SK-N-MC (cell line): ENCODE data around the gene CACNA1B.

Experiments used
- DNase-seq: peaks from one replicate; pipeline ENCODE4 v3.0.0-alpha.2; 2011; ENCODE audit warnings: low read depth, low spot score
- H3K27ac ChIP-seq: fragments of 200-600 bp; sonication (generic); 2 replicates; pipeline ENCODE4 v1.5.1; 2016; ENCODE audit warnings: mixed run types
- H3K36me3 ChIP-seq: fragments of 200-600 bp; sonication (generic); 2 replicates; pipeline ENCODE4 v1.6.1; 2017; ENCODE audit warnings: antibody characterized with exemption, low read length, mixed read lengths; ENCODE audit not compliant: insufficient read depth
- H3K4me3 ChIP-seq: fragments of 200-600 bp; sonication (generic); 2 replicates; pipeline ENCODE4 v1.5.1; 2016
- H3K9ac ChIP-seq: fragments of 200-600 bp; sonication (generic); 2 replicates; pipeline ENCODE4 v1.8.0; 2017; ENCODE audit warnings: mixed run types, mixed read lengths; ENCODE audit not compliant: insufficient read length
- H3K9me3 ChIP-seq: fragments of 200-600 bp; sonication (generic); 2 replicates; pipeline ENCODE4 v1.6.1; 2017; ENCODE audit warnings: low read depth, mild to moderate bottlenecking, antibody characterized with exemption, low read length, moderate library complexity, mixed read lengths
- EZH2 ChIP-seq: fragments of 200-600 bp; sonication (generic); IDR thresholded peaks from one replicate; pipeline ENCODE4 v1.6.1; 2017; ENCODE audit warnings: antibody characterized with exemption
- FOXP2 ChIP-seq: optimal IDR thresholded peaks from 2 replicates; pipeline ENCODE3; 2011; ENCODE audit warnings: mild to moderate bottlenecking, moderate library complexity; ENCODE audit not compliant: insufficient read depth; ENCODE audit errors: extremely low read length, control extremely low read depth
- POLR2AphosphoS5 ChIP-seq: IDR thresholded peaks from 2 replicates; pipeline ENCODE4 v1.6.1; 2012; ENCODE audit warnings: mild to moderate bottlenecking, low read depth, low read length, borderline replicate concordance

Gene CACNA1B

GRCh38 chr9:137951107-137951506 is 73.5 kb downstream of the CACNA1B start:
- H3K9ac ChIP-seq: no peak overlapping the region
- TF ChIP-seq FOXP2 (no peak), POLR2AphosphoS5 (no peak), EZH2 (no peak)
- H3K9me3 ChIP-seq: 0 out of 2 replicates have a peak, but pooled peaks cover 3% of the 10 kb centered on the region
- H3K4me3 ChIP-seq: no peak overlapping the region
- no peak for DNase-seq
- H3K36me3 ChIP-seq: no peaks in the 10 kb centered on the region
- no peak overlapping the region for H3K27ac ChIP-seq

GRCh38 chr9:137951597-137952490 is 74.3 kb downstream of the CACNA1B start:
- H3K9me3 ChIP-seq: 0 out of 2 replicates have a peak, but pooled peaks cover 3% of the 10 kb centered on the region
- no peak overlapping the region for H3K9ac ChIP-seq
- no peak overlapping the region for H3K27ac ChIP-seq
- H3K36me3 ChIP-seq: no peaks in the 10 kb centered on the region
- no peak for TF ChIP-seq FOXP2
- no peak for TF ChIP-seq EZH2
- no peak for TF ChIP-seq POLR2AphosphoS5
- no peak overlapping the region for H3K4me3 ChIP-seq
- no peak for DNase-seq

DNA sequence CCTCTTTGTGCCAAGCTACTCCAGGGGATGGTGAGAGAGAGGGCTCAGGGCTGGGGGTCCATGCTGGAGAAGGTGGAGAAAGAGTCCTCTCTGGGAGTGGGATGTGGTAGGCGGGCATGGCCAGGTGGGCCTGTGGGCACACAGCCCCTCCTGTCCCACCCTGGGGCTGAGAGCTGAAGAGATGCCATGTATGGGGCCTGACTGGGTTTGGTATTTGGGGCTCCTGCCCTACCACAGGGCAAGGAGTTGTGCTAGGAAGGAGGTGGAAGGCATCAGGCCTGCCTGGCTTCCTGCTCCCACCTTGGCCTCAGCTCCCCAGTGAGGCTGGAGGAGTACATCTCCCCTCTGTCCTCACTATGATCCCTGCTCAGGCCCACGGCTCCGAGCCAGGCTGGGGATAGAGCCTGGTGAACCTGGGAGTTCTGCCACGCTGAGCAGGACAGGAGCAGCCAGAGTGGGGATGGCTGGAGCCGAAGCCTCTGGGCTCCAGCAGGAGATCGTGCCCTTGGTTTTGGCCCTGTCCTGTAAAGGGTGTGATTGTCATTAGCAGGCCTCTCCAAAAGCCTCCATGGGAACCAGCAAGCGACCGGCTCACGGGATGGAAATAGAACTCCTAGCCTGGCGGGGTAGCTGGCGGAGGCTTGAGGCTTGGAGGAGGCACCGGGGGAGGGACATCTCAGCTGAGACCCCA is 75.5 kb downstream of the CACNA1B start:
- Histone ChIP-seq H3K9ac (no peak overlapping the region), H3K27ac (no peak overlapping the region), H3K36me3 (no peaks in the 10 kb centered on the region), H3K9me3 (no peaks in the 10 kb centered on the region), H3K4me3 (no peak overlapping the region)
- DNase-seq: no peak
- TF ChIP-seq EZH2 (no peak), FOXP2 (no peak), POLR2AphosphoS5 (no peak)

DNA sequence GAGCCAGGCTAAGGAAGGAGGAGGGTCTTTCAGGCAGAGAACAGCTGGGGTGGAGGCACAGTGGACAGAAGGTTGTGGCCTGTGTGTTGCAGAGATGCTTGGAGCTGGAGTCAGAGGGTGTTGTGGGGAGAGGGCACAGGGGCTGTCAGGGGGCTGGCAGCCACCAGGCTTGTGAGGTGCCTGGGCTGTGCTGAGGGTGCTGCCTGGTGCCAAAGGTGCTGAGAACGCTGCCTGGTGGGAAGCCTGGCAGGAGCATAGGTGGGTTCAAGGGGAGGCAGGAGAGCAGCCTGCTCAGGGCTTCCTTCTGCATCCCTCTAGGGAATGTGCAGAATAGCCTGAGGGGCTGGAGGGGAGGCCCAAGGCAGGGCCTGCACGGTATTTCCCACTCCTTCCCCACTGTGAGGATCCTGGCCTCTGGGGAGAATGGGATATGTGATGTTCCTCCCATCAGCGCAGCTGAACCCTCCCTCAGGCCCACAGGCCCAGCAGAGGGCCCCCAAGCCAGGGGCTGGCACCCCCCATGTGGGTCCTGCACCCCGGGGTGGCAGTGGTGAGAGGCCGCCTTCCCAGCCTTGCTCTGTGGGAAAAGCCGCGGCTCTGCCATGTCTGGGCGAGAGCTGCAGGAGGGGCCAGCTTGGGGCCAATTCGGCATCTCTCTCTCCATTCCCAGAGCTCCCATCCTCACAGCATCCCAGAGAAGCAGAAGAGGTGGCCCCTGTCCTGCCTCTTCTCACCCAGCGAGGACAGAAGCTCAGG is 76.3 kb downstream of the CACNA1B start:
- TF ChIP-seq FOXP2 (no peak), EZH2 (no peak), POLR2AphosphoS5 (no peak)
- H3K9ac ChIP-seq: no peak overlapping the region
- no peaks in the 10 kb centered on the region for H3K36me3 ChIP-seq
- H3K9me3 ChIP-seq: no peaks in the 10 kb centered on the region
- DNase-seq: no peak
- no peak overlapping the region for H3K4me3 ChIP-seq
- H3K27ac ChIP-seq: no peak overlapping the region

DNA sequence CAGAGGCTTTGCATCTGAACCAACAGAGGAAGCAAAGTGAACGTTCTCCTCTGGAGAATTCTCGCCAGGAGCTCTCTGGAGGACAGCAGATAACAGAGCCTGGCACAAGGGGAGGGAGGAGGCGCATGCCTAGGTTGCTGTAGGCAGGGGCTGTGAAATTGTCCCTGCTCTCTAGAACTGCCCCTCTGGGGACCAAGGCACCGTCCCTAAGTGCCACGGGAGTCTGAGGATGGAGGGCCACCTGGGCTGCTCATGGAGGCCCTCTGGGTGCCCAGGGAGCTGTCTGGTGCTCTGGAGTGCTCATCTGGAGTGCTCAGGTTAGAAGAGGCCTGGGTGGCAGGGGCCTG is 77.6 kb downstream of the CACNA1B start:
- DNase-seq: no peak
- TF ChIP-seq FOXP2 (no peak), EZH2 (no peak), POLR2AphosphoS5 (no peak)
- no peaks in the 10 kb centered on the region for H3K9me3 ChIP-seq
- no peak overlapping the region for H3K27ac ChIP-seq
- H3K36me3 ChIP-seq: no peaks in the 10 kb centered on the region
- H3K9ac ChIP-seq: no peak overlapping the region
- H3K4me3 ChIP-seq: no peak overlapping the region

GRCh38 chr9:137955586-137955985 is 78.0 kb downstream of the CACNA1B start:
- DNase-seq: no peak
- Histone ChIP-seq H3K9ac (no peak overlapping the region), H3K27ac (no peak overlapping the region), H3K9me3 (no peaks in the 10 kb centered on the region), H3K36me3 (no peaks in the 10 kb centered on the region), H3K4me3 (no peak overlapping the region)
- no peak for TF ChIP-seq POLR2AphosphoS5
- TF ChIP-seq EZH2: no peak
- TF ChIP-seq FOXP2: no peak

DNA sequence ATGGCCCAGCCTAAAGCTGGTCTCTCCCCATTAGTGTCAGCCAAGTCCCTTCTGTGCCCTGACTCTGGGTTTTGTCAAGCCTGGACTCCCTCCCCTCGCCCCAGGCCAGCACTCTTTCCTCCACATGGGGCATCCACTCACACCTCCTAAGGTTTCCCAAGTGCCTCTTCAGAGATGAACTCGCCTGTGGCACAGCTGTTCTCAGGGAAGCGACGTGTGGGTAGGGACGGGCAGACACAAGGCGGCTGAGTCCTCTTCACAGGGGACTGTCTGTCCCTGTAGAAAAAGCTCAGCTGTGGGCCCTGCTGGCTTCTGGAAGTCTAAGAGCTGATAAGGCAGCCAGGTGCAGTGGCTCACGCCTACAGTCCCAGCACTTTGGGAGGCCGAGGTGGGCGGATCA is 78.5 kb downstream of the CACNA1B start:
- no peak for TF ChIP-seq FOXP2
- TF ChIP-seq EZH2: no peak
- TF ChIP-seq POLR2AphosphoS5: no peak
- no peak for DNase-seq
- no peak overlapping the region for H3K4me3 ChIP-seq
- no peaks in the 10 kb centered on the region for H3K9me3 ChIP-seq
- no peaks in the 10 kb centered on the region for H3K36me3 ChIP-seq
- no peak overlapping the region for H3K27ac ChIP-seq
- H3K9ac ChIP-seq: no peak overlapping the region
